ENCODE data around the gene SETD5. TPM values are rescaled to one million over a fixed set of nuclear protein-coding genes. Genes with fewer than 3 reads are reported as not detected.

SETD5 gene
- total RNA-seq, 1 donor from 2014 or later: 198 TPM

GRCh38 chr3:9525078-9525477 is 127.7 kb downstream of the SETD5 start:
- Histone ChIP-seq H2AFZ (replicated peaks) (no peak overlapping the region), H4K20me1 (ENCODE audit: low read depth) (no peaks in the 10 kb centered on the region), H3K4me3 (no peak overlapping the region), H3K27ac (no peak overlapping the region), H3F3A (ENCODE audit: low read depth) (no peaks in the 10 kb centered on the region), H3K9ac (no peak overlapping the region), H3K36me3 (no peaks in the 10 kb centered on the region), H3K4me2 (no peak overlapping the region), H3K79me2 (ENCODE audit: low read depth) (no peaks in the 10 kb centered on the region), H3K4me1 (no peaks in the 10 kb centered on the region), H3K9me3 (ENCODE audit: low read depth) (no peaks in the 10 kb centered on the region), H3K27me3 (no peaks in the 10 kb centered on the region)
- Mint-ChIP-seq H3K4me1 (no peaks in the 10 kb centered on the region), H3K27ac (no peak overlapping the region), H3K4me3 (no peak overlapping the region), H3K27me3 (ENCODE audit: insufficient read depth, low read depth) (peaks cover 2% of the 10 kb centered on the region), H3K36me3 (no peaks in the 10 kb centered on the region), H3K9me3 (no peaks in the 10 kb centered on the region)
- no peak for TF ChIP-seq EZH2 (IDR thresholded peaks at IDR 0.05)
- no peak for TF ChIP-seq CTCF (IDR thresholded peaks at IDR 0.05)
- no peak for TF ChIP-seq EZH2phosphoT487 (IDR thresholded peaks at IDR 0.05)
- no peak for DNase-seq (ENCODE audit: low spot score)

Other genes with a start within 250 kb of the SETD5 start
- 35.7 and 59.3 TPM in 2 replicates for gene SRGAP3, start 148.0 kb upstream of the SETD5 start, total RNA-seq (ENCODE audit: low replicate concordance)
- 20.5 and 23.9 TPM in 2 replicates for gene THUMPD3, start 34.6 kb upstream of the SETD5 start, total RNA-seq (ENCODE audit: low replicate concordance)
- gene LHFPL4, start 156.2 kb downstream of the SETD5 start, total RNA-seq (ENCODE audit: low replicate concordance): 0.32 and 2.7 TPM in 2 replicates

Measured in neural progenitor cell (in vitro differentiated cells).